ENCODE results near the gene SAMD4B.
A peak's percentile ranks its signal among the peaks of the same experiment; 100 is the strongest.

SAMD4B gene

GRCh38 chr19:39409208-39410016 is 67.2 kb downstream of the SAMD4B start:
- peak; percentile 73 to 84 for DNase-seq (ENCODE audit: low read depth in 2 of 2)

- DNase-seq (ENCODE audit: low read depth in 2 of 2), result no peak
Measured at GRCh38 chr19:39410017-39410830, 68.0 kb downstream of the SAMD4B start.

GRCh38 chr19:39410831-39411080 is 68.5 kb downstream of the SAMD4B start:
- DNase-seq (ENCODE audit: low read depth in 2 of 2), result no peak

GRCh38 chr19:39411081-39411831 is 69.0 kb downstream of the SAMD4B start:
- no peak for DNase-seq (ENCODE audit: low read depth in 2 of 2)

GRCh38 chr19:39411832-39412099 is 69.5 kb downstream of the SAMD4B start:
- peak in 1 of 2 donors; percentile 85 for DNase-seq (ENCODE audit: low read depth in 2 of 2)

GRCh38 chr19:39412100-39412866 is 70.1 kb downstream of the SAMD4B start, which contains the start of gene PLEKHG2:
Gene PLEKHG2, plus strand, starts transcription at chr19:39412669. Its CDS starts 1,418 bp downstream, at chr19:39414087.
- peak; percentile 96 to 97 for DNase-seq (ENCODE audit: low read depth in 2 of 2)

GRCh38 chr19:39412867-39413271 is 70.6 kb downstream of the SAMD4B start:
- no peak for DNase-seq (ENCODE audit: low read depth in 2 of 2)

GRCh38 chr19:39413272-39413910 is 71.2 kb downstream of the SAMD4B start:
- no peak for DNase-seq (ENCODE audit: low read depth in 2 of 2)

- no peak for DNase-seq (ENCODE audit: low read depth in 2 of 2)
Measured at GRCh38 chr19:39413911-39414608, 71.8 kb downstream of the SAMD4B start.

- DNase-seq (ENCODE audit: low read depth in 2 of 2), result no peak
Measured at GRCh38 chr19:39415111-39416046, 73.2 kb downstream of the SAMD4B start.

GRCh38 chr19:39416152-39417120 is 74.2 kb downstream of the SAMD4B start:
- no peak for DNase-seq (ENCODE audit: low read depth in 2 of 2)

GRCh38 chr19:39417463-39418181 is 75.4 kb downstream of the SAMD4B start:
- DNase-seq (ENCODE audit: low read depth in 2 of 2), result no peak

- no peak for DNase-seq (ENCODE audit: low read depth in 2 of 2)
Measured at GRCh38 chr19:39419003-39419402, 76.8 kb downstream of the SAMD4B start.

GRCh38 chr19:39420769-39421168 is 78.5 kb downstream of the SAMD4B start:
- DNase-seq (ENCODE audit: low read depth in 2 of 2), result no peak

GRCh38 chr19:39422020-39422419 is 79.8 kb downstream of the SAMD4B start:
- no peak for DNase-seq (ENCODE audit: low read depth in 2 of 2)

- no peak for DNase-seq (ENCODE audit: low read depth in 2 of 2)
Measured at GRCh38 chr19:39423258-39424086, 81.3 kb downstream of the SAMD4B start.

GRCh38 chr19:39424934-39425333 is 82.7 kb downstream of the SAMD4B start:
- DNase-seq (ENCODE audit: low read depth in 2 of 2), result no peak

All from stimulated activated CD8-positive, alpha-beta memory T cell treated with anti-CD3 and anti-CD28 coated beads, Interleukin-7, amount 100 ng/mL, for 1 hour (primary cell).